GDM1 (cell line): ENCODE data around the gene SMLR1.

Experiments
- DNase-seq: peaks from one replicate; lab custom pipeline; 2025; lab: John Stamatoyannopoulos, UW

SMLR1 gene

DNA sequence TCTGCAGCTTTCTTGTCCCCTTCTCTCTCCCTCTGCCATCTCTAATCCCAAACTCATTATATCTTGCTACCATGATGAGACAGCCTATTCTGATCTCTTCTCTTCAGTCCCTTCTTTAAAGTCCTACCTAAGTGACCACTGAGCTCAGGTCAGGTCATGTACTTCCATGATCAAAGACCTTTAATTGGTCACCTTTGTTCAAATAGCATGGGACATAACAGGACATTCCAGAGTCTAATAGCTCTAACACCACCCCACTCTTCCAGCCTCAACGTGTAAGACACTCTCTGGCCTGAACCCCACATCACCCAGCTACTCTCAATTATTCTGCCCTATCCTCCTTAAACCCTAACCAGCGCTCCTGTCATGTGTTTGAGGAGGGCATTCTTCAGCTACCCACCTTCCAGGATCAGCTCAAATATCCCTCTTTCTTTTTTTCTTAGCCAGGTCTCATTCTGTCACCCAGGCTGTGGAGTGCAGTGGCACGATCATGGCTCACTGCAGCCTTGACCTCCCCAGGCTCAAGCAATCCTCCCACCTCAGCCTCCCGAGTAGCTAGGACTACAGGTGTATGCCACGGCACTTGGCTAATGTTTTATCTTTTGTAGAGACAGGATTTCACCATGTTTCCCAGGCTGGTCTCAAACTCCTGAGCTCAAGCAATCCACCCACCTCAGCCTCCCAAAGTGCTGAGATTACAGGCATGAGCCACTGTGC lies 2.1 kb upstream of the SMLR1 start:
- no peak for DNase-seq

DNA sequence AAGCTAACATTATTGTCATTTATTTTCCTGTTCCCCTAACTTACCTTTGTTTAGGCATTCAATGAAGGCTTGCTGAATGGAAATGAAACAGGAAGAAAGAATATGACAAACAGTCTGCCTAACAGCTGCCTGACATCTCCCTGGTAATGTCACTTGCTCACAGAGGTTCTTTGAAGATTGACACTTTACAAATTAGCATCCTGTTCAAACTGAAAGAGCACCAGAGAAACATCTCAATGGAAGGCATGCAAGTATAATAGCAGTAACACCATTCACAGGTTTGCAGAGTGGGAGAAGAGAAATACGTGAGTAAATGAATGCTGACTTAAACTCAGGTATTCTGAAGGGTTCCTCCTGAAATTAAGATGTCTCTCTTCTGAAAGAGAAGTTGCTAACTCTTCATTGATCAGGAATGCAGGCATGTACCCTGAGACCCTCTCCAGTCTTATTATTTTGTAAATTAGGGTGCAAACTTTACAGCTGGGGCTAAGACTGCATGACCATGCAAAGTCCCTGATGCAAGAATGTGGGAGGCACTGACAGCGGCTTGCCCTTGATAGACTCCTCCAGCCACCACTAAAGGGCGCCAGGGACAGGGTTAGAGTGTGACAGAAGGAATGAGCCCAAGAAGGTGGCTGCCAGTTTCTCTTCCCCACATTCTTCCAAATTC lies 1.3 kb upstream of the SMLR1 start:
- no peak for DNase-seq

DNA sequence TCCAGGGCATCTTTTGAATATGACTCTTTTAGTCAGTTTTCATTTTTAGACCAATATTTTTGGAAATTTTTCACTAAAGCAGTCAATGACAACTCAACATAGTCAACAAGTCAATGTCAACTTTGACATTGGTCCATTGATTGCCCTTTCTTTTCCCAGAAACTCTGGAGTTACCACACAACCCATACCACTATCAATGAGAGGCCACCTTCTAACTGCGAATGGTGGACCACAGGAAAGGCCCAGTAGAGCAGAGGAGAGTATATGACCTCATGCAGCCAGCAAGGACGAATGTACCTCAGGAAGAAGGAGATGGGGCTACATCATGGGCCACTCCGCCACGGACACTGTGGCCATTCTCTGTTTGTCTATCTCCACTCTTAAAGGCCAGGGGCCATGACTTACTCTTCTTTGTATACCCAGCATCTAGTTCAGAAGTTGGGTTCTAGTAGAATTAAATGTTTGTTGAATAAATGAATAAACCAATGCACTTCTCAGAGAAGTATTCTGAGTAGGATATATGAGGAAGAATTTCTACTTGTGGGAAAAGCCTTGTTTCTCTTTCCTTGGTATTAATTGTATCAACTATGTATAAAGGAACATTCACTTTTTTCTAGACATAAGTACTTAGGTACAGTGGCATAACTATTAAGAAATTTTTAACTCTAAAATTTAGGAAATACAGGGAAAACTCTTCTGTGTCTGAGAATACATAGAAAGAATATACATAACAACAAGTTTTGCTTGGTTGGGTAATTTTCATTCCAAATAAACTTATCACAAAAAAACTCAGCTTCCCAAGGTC lies 562 bp upstream of the SMLR1 start:
- DNase-seq = no peak

DNA sequence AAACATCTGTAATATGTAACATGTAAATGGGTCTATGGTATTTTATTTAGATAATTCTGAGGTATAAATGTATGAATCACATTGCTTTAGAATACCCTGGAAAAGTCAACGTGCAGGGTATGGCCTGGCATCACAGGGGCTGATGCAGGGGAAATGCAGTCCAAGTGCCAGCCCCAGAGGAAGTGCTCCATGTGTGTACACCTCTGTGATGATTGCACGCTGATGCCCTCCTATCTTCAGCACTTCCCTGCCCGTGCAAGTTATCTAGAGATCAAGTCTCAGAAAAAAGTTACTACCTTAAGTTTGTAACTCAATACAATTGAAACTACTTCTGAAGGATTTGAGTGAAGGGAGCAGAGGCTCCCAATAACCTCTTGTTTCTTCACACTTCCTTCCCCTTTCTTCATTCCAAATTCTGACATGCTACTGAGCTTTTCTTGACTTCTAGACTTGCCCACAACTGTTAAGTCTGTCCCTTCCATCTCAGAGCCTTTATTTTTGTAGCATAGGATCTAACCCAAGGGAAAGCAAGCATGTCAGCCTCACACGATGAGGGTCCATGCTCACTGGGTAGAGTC lies 2.2 kb downstream of the SMLR1 start:
- no peak for DNase-seq

DNA sequence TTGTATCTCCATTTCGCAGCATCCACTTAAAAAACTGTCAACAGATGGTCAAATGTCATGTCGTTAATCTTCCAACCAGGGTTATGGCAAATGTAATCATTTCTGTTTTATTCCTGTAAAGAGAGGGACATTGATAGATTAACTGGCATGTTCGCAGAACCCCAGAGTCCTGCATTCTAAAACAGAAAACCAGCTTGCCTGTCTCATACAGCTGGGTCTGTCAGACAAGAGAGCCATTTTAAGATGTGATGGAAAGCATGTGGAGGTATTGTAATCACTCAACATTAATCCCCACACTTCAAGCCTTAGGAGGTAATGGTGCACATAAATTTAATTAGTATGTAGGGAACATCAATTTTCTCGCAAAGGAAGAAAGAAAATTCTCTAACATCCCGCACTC lies 4.4 kb downstream of the SMLR1 start:
- no peak for DNase-seq

DNA sequence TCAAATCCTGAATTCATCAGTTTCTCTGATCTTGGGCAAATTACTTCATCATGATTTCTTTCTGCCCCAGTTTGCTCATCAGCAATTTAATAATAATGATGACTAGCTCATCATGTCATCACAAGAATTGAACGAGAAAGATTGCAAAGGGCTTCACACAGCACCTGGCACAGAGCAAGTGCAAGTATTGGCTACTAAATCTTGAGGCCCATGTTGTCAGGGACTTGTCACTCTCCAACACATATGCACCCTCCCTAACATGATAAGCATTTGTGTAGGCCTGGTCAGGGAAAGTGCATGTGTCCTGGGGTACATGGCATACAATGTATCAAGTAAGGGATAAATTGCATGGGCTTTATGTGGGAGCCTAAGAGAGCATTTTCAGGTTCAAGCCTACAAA lies 6.4 kb downstream of the SMLR1 start:
- DNase-seq = no peak

DNA sequence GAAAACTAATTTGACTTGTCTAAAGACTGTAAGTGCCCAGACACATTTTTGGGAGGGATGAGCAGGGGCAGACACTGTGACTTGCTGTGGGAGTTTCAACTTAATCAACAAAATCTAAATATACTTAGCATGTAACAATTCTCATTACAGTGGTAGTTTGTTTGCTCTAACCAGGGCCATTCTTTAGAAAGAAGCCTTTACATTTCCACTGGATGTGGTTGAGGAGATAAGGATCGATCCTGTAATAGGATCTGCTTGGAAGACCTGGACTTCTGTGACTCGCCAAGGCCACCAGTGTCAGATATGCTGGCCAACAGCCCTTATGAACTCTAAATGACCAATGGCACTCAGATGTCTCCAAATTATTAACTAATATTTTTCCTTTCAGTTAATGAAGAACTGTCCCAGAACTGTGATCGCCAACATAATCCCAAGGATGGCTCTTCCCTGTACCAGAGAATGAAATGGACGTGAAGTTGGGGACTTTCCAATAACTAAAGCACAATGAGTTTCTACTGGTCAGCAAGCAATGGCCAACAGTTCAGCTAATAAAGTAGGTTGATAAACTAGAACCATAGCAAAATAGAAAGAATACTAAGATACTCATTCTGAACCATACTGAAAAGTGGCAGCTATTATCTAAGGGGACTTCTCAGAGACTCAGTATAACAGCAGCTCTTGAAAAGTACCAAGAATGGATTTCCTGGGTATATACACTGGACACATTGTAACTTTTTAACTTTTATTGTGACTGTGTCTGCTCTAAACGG lies 7.5 kb downstream of the SMLR1 start:
- DNase-seq = no peak

DNA sequence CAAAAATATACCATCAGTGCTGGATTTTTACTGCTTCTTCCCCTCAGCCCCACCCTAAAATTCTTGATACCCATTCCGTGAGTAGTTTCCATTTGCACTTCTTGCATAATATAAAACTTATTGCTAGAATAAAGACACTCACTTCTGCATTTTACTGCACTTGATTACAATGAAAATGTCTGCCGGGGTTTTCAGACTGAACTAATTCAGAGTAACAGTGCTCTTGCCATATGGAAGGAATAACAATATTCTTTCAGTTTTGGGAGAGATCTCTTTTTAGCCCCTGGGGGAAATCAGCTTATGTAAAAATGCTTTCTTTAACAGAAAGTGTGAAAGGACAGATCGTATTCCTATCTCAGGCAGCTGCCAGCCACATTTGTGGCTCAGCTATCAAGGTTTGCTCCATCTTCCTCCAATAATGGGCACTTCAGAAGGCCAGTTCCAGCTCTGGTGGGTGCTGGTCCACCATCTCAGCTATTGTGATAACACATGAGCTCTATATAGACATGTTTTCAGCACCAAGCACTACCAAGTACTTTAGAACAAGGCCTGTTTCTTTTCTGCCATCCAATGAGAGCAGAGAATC lies 8.9 kb downstream of the SMLR1 start:
- DNase-seq = no peak

DNA sequence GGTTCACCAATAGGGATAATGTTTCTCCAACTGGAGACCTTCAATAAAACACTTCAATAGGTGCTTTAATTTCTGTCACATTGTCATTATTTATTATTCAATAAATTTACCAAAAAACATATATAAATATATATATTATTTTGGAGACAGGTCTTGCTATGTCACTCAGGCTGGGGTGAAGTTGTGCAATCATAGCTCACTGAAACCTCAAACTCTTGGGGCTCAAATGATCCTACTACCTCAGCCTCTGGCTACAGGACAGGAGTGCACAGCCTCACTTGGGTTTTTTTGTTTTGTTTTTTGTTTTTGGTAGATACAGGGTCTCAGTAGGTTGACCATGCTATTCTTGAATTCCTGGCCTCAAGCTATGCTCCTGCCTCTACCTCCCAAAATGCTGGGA lies 9.9 kb downstream of the SMLR1 start:
- no peak for DNase-seq

DNA sequence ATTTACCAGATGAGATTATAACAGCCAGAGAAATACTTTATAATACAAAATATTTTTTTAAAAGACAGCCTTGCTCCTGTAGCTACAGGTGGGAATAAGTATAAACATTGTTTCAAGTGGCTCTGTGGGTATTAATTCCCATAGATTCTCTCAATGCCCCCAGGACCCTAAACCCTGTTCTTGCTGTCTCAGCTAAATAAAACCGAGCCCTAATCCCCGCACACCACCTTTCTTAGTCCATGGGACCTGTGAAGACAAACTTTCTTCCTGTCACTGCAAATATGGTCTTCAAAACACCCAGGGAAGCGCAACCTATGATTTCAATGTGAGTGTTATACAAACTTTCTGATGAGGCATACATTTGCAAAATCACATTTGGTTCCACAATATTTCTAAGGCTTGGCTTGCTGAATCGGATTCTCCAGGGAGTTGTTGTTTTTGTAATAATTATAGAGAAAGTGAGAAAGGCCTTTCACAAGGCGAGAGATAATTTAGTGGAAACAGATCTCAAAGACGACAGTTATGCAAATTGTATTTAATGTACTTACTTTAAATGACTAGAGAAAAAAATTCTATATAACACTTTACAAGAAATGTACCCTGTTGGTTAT lies 11.1 kb downstream of the SMLR1 start:
- DNase-seq = no peak

DNA sequence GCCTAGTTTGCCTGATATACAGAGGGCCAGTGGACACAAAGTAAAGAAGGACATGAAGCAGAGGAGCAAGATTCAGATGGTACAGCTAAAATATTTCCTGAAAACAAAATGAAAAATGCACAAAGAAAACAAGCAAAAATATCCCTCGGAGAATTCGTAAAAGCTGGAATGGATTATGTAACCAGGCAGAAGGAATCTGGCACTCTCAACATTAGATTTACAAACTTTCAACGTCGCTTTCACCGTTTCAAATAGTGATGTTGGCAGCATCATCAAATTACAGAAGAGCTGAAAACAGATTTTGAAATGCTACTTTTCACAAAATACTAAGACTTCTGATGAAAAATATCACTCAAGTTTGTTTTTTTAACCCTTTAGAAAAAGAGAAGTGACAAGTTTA lies 11.7 kb downstream of the SMLR1 start:
- no peak for DNase-seq

DNA sequence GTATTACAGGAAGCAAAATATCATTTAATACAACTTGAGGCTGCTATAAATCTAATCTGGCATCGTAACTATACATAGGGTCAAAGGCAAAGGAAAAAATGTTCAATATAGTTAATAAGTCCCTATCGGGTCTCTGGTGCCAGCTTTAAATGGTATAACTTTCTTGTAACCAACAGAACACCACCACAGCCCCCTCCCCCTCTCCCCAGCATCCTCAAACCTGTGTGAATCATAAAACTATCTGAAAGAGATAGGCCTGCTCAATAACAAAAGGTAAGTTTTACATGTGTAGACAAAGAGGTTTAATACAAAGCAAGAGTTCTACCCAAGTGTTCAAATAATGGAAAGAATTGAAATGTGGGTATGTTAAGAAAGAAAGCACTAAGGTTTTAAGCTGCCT lies 12.2 kb downstream of the SMLR1 start:
- DNase-seq = no peak

DNA sequence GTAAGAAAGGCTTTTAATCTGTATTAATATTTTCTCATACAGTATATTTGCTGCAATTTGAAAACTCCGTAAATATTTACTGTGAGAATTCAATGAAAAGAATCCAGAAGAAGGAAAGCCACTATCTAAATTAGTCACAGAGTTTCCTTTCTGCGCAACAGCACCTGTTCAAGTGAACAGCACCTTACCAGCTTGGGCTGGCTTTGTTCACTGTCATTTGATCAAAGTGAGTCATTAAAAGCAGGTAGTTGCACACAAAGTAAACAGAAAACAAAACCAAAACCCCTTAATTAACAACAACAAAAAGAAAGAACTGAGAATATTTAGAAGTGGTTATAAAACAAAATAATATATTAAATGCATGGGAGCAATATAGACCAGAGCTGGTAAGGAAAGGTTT lies 12.8 kb downstream of the SMLR1 start:
- DNase-seq = no peak

DNA sequence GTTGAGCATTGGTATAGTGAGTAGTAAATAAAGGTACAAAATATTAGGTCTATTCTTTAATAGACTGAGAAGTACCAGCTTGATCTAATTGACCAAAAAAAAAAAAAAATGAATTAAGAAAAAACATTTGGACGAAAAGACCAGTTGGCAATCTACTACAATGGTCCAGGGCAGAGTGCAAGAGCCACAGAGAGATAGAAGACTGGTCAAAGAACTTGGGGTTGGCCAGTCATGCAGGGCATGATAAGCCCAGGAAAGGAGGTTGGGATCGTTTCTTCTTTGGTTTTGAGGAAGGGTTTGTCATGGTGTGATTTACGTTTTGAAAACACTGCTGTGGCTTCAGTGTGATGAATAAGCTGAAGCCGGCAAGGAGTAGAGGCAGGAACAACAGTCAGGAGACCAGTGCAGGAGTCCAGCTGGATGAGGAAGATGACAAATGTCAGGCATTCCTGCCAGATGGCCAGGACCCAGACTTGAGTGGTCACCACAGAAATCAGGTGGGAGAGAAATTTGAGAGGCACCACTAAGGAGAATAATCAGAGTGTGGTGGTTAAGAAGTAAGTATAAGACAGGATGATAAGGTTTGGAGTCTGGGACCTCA lies 14.0 kb downstream of the SMLR1 start:
- no peak for DNase-seq

DNA sequence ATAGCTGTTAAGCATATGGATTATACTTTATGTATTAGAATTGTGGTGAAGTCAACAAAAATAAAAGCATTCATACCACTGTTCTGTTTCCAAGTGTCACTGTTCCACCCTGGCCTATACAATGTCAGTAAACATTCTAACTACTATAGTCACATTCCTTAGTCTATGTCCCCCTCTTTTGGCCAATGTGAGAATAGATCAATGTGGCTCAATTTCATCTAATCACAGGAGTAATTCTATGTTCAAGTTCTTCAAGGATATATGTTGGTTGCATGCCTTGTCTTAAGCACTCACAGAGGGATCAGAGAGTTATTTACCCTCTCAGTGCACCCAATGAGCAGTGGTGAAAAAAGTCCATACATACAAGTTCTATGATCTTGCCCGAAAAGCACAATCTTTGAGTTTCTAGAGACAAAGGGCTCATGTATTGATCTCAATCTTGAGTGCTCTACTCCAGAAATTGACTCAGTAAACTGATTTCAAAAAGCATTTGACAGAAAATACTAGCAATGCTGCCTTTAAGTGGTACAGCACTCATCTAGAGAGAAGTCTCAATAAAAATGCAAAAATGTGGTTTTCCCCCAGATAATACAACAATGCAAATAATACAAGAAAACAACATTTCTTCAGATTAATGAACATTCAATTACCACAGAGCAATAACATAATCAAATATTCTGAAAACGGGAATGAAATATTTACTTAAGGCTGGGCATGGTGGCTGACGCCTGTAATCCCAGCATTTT lies 16.5 kb downstream of the SMLR1 start:
- no peak for DNase-seq

DNA sequence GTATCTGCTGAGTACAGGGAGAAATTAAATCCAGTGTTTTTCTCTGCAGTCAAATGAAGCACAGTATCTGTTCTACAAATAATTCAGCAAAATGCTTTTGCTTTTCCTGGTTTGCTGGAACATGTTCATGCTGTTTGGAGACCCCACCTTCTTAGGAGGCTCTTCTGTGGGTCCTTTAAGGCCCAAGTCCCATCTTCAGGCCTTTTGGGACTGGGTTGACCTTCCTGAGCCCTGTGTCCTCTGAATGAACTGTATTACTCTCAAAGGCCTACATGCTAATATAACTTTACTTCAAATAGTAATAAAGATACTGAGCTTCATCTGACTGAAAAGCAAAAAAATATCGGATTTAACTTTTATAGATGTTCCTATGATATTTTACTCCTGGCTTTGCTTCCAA lies 19.3 kb downstream of the SMLR1 start:
- no peak for DNase-seq

DNA sequence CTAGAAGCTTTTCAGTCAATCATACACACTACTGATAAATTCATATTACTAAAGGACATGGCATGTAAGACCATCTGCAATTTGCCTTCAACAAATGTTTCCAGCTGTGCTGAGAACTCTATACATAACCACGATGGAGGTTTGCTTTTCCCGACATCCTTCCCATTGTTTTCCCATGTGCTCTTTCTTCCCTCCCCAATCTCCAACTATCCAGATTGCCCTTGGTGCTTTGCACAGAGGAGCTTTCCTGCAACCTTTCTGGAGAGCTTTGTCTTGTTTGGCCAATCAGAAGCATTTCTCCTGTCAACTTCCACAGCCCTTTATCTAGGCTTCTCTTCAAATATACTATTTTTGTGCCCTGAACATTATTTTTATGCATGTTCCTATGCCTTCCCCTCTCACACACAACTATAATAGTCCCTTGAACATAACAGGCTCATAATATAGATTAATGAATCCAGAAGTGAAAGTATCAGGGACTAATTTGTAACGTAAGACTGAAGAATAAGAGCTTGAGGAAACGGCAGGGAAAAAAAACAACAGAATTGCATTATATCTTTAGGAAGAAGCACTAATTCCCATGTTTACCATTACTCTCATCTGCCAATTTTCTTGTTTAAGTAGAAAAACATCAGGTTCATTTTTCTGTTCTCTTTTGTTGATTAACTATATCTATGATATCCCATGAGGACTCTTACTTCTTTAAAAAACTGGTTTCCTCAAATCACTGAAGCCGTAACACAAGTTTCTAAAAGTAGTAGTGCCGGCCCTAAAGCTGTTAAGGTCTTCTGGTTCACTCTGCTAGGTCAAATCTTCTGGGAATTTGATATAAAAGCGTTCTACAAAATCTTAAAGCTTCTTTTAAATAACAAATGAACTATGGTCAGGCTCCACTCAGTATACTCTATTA lies 20.1 kb downstream of the SMLR1 start:
- no peak for DNase-seq

DNA sequence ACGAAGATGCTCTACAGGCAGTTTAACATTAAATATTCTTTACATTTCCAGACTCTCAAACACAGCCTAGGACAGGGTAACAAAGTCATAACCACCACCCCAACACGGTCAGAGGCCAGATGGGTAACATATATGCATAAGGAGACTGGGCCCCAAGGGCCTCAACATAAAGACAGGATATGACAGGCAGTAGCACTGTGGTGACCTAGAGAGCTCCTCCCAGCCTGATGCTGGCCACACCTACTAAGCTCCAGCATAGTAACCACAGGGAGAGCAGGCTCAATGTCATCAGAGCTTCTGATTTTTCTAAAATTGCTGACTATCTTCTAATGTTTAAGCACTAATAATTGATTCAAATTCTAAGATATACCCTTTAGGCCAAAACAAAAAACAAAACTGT lies 21.7 kb downstream of the SMLR1 start:
- DNase-seq = no peak

DNA sequence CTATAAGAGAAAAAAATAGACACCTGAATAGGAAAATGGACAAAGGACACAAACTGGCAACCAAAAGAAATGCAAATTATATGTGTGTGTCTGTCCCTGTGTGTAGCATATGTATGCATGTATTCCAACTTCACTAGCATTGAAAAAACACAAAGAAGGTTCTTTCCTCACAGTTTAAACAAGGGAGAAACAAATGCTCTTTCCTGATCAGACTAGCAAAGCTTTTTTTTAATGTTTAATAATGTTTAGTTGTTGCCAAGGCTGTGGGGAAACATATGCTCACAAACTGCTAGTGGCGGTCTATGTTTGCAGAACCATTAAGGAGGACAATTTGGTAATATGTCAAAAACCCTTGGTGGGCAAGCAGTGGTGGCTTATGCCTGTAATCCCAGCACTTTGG lies 22.4 kb downstream of the SMLR1 start:
- DNase-seq = no peak
